Nephron (organoid): ENCODE data around the gene PLEKHH3.
A peak's percentile ranks its signal among the peaks of the same experiment; 100 is the strongest.

Experiments
- H3K27ac Mint-ChIP-seq, 3 experiments: 2 replicates each; pipeline ENCODE4 v1.8.0; 2020; ENCODE audit warnings: mixed read lengths in 3 of 3, mild to moderate bottlenecking in 2 of 3, moderate library complexity in 1 of 3
- H3K27me3 Mint-ChIP-seq: 2 replicates; pipeline ENCODE4 v1.8.0; 2021; ENCODE audit warnings: low read depth, mild to moderate bottlenecking, moderate library complexity, mixed read lengths
- H3K36me3 Mint-ChIP-seq: 2 replicates; pipeline ENCODE4 v1.8.0; 2020; ENCODE audit warnings: low read depth, mixed read lengths
- H3K4me1 Mint-ChIP-seq: 2 replicates; pipeline ENCODE4 v1.8.0; 2020; ENCODE audit warnings: mixed read lengths
- H3K4me3 Mint-ChIP-seq, 3 experiments: 2 replicates each; pipeline ENCODE4 v1.8.0; 2020; ENCODE audit warnings: mild to moderate bottlenecking in 3 of 3, mixed read lengths in 3 of 3, moderate library complexity in 2 of 3
- H3K9me3 Mint-ChIP-seq: 2 replicates; pipeline ENCODE4 v1.8.0; 2020; ENCODE audit warnings: mixed read lengths
- CTCF ChIP-seq, 3 experiments: fragments of 200-600 bp; sonication (generic); IDR thresholded peaks; one replicate each; pipeline ENCODE4 v1.5.0; 2021; ENCODE audit warnings: antibody characterized with exemption in 3 of 3; ENCODE audit not compliant: unreplicated experiment in 3 of 3

PLEKHH3 gene

GRCh38 chr17:42698736-42699414, 22.1 kb upstream of the PLEKHH3 start:
- H3K27ac Mint-ChIP-seq: peak overlapping the region; percentile 77 to 92 (median 89)
- peak overlapping the region in 1 of 3 experiments; percentile 46 for H3K4me3 Mint-ChIP-seq
- H3K4me1 Mint-ChIP-seq: peaks cover 35% of the 10 kb centered on the region
- no peak for TF ChIP-seq CTCF (IDR thresholded peaks at IDR 0.05; ENCODE audit: unreplicated experiment in 3 of 3)
- no peaks in the 10 kb centered on the region for H3K9me3 Mint-ChIP-seq
- H3K36me3 Mint-ChIP-seq: peaks cover 47% of the 10 kb centered on the region
- no peaks in the 10 kb centered on the region for H3K27me3 Mint-ChIP-seq

GRCh38 chr17:42697108-42697811, 20.5 kb upstream of the PLEKHH3 start:
- peaks cover 35% of the 10 kb centered on the region for H3K4me1 Mint-ChIP-seq
- peaks cover 46% of the 10 kb centered on the region for H3K36me3 Mint-ChIP-seq
- H3K27me3 Mint-ChIP-seq: no peaks in the 10 kb centered on the region
- no peaks in the 10 kb centered on the region for H3K9me3 Mint-ChIP-seq
- H3K4me3 Mint-ChIP-seq: no peak overlapping the region
- TF ChIP-seq CTCF (IDR thresholded peaks at IDR 0.05; ENCODE audit: unreplicated experiment in 3 of 3): no peak
- H3K27ac Mint-ChIP-seq: peak overlapping the region in 2 of 3 experiments; percentile 32 to 89

GRCh38 chr17:42695500-42695899, 18.7 kb upstream of the PLEKHH3 start:
- H3K36me3 Mint-ChIP-seq: peaks cover 45% of the 10 kb centered on the region
- no peaks in the 10 kb centered on the region for H3K9me3 Mint-ChIP-seq
- no peaks in the 10 kb centered on the region for H3K27me3 Mint-ChIP-seq
- TF ChIP-seq CTCF (IDR thresholded peaks at IDR 0.05; ENCODE audit: unreplicated experiment in 3 of 3): no peak
- H3K4me1 Mint-ChIP-seq: peaks cover 25% of the 10 kb centered on the region
- no peak overlapping the region for H3K27ac Mint-ChIP-seq
- H3K4me3 Mint-ChIP-seq: no peak overlapping the region

- Mint-ChIP-seq H3K4me1 (peaks cover 18% of the 10 kb centered on the region), H3K27ac (no peak overlapping the region), H3K4me3 (no peak overlapping the region)
These were observed 17.7 kb upstream of the PLEKHH3 start for GRCh38 chr17:42694524-42694923.

GRCh38 chr17:42692489-42692888, 15.7 kb upstream of the PLEKHH3 start:
- Mint-ChIP-seq H3K9me3 (no peaks in the 10 kb centered on the region), H3K27ac (no peak overlapping the region), H3K36me3 (peaks cover 52% of the 10 kb centered on the region), H3K4me1 (no peaks in the 10 kb centered on the region), H3K27me3 (no peaks in the 10 kb centered on the region), H3K4me3 (no peak overlapping the region)
- TF ChIP-seq CTCF (IDR thresholded peaks at IDR 0.05; ENCODE audit: unreplicated experiment in 3 of 3): no peak

More at GRCh38 chr17:42694524-42694923, 17.7 kb upstream of the PLEKHH3 start:
- no peak for TF ChIP-seq CTCF (IDR thresholded peaks at IDR 0.05; ENCODE audit: unreplicated experiment in 3 of 3)
- no peaks in the 10 kb centered on the region for H3K27me3 Mint-ChIP-seq
- H3K36me3 Mint-ChIP-seq: peaks cover 46% of the 10 kb centered on the region
- H3K9me3 Mint-ChIP-seq: no peaks in the 10 kb centered on the region
